ENCODE results near the gene LAX1.

DNA sequence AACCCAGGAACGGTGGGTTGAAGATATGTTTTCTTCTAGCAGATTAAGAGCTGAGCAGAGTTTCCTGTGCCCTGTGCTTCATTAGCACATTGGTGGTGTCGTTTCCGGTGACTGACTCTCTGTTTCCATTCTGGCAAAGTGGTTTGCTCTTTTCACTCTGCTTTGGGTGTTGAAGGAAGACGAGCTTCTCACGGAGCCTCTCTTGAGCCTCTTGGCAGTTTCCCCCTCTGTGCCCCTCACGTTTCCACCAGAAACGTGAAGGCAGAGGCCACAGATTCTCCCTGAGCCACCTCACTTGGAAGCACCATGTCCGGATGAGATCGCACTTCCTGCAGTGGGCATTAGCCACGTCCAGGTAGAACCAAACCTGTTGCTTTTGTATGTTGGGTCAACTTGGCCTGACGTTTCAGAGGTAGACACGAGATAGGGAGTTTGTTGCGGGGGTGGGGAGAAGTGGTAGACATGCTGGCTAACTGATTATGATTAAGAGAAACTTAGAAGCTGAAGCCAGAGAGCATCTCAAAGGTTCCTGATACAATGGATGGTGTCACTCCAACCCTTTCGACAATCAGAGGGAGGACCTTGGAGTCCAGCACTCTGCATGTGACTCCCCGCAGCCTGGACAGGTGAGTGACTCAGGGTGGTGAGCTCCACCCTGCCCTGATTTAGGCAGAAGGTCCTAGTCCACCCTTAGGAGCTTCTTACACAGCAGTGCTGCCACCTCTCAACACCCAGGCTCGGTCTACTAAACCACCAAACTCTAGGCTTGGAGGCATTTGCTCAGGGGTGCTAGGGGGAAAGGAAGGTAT is at the start of gene LAX1:
- TF ChIP-seq, protein P1, sequence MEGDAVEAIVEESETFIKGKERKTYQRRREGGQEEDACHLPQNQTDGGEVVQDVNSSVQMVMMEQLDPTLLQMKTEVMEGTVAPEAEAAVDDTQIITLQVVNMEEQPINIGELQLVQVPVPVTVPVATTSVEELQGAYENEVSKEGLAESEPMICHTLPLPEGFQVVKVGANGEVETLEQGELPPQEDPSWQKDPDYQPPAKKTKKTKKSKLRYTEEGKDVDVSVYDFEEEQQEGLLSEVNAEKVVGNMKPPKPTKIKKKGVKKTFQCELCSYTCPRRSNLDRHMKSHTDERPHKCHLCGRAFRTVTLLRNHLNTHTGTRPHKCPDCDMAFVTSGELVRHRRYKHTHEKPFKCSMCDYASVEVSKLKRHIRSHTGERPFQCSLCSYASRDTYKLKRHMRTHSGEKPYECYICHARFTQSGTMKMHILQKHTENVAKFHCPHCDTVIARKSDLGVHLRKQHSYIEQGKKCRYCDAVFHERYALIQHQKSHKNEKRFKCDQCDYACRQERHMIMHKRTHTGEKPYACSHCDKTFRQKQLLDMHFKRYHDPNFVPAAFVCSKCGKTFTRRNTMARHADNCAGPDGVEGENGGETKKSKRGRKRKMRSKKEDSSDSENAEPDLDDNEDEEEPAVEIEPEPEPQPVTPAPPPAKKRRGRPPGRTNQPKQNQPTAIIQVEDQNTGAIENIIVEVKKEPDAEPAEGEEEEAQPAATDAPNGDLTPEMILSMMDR (IDR thresholded peaks at IDR 0.05) = no peak
- TF ChIP-seq POLR2A (IDR thresholded peaks at IDR 0.05) = no peak
